Stimulated activated naive CD8-positive, alpha-beta T cell treated with anti-CD3 and anti-CD28 coated beads, Interleukin-15, amount 100 ng/mL, for 72 hours (primary cell): Measurements from ENCODE around the gene LCOR.
A peak's percentile ranks its signal among the peaks of the same experiment; 100 is the strongest.

ENCODE experiments used
- ATAC-seq: fragments of 150-1000 bp; cut with Tn5 transposase; 2 replicates; pipeline ENCODE4 v1.10.0; 2021; ENCODE audit warnings: mild to moderate bottlenecking, moderate library complexity
- DNase-seq, 2 donors: peaks; one replicate each; pipeline ENCODE4 v3.0.0; 2021 to 2022
- H3K27ac Mint-ChIP-seq, 2 donors: one replicate each; pipeline ENCODE4 v1.8.0; 2022; ENCODE audit warnings: mild to moderate bottlenecking in 2 of 2, mixed read lengths in 2 of 2, moderate library complexity in 2 of 2
- H3K27me3 Mint-ChIP-seq: one replicate; pipeline ENCODE4 v1.8.0; 2022; ENCODE audit warnings: mixed read lengths
- H3K4me1 Mint-ChIP-seq: one replicate; pipeline ENCODE4 v1.8.0; 2022; ENCODE audit warnings: mild to moderate bottlenecking, mixed read lengths
- H3K4me3 Mint-ChIP-seq, 2 donors: one replicate each; pipeline ENCODE4 v1.8.0; 2022; ENCODE audit warnings: mild to moderate bottlenecking in 2 of 2, mixed read lengths in 2 of 2, moderate library complexity in 1 of 2
- H3K9me3 Mint-ChIP-seq, 2 donors: one replicate each; pipeline ENCODE4 v1.8.0; 2022; ENCODE audit warnings: mixed read lengths in 2 of 2

LCOR gene

GRCh38 chr10:96856317-96856716 is 24.2 kb downstream of the LCOR start:
- peaks cover 56% of the 10 kb centered on the region for H3K4me1 Mint-ChIP-seq
- H3K4me3 Mint-ChIP-seq, result no peak overlapping the region
- H3K9me3 Mint-ChIP-seq, result no peaks in the 10 kb centered on the region
- no peaks in the 10 kb centered on the region for H3K27me3 Mint-ChIP-seq
- no peak for ATAC-seq
- DNase-seq, result no peak
- peak overlapping the region; percentile 17 to 65 for H3K27ac Mint-ChIP-seq

- H3K27ac Mint-ChIP-seq, result peak overlapping the region in 1 of 2 donors; percentile 54
- peak overlapping the region; percentile 15 to 25 for H3K4me3 Mint-ChIP-seq
- no peak for ATAC-seq
These were observed 25.4 kb downstream of the LCOR start for GRCh38 chr10:96857301-96858012.

GRCh38 chr10:96858038-96858705 is 26.1 kb downstream of the LCOR start:
- Mint-ChIP-seq H3K9me3 (no peaks in the 10 kb centered on the region), H3K27me3 (no peaks in the 10 kb centered on the region), H3K4me3 (peak overlapping the region; percentile 15 to 25), H3K4me1 (peaks cover 65% of the 10 kb centered on the region), H3K27ac (peak overlapping the region in 1 of 2 donors; percentile 54)
- DNase-seq, result no peak
- ATAC-seq, result peak; percentile 87

More at GRCh38 chr10:96857301-96858012, 25.4 kb downstream of the LCOR start:
- Mint-ChIP-seq H3K9me3 (no peaks in the 10 kb centered on the region), H3K4me1 (peaks cover 60% of the 10 kb centered on the region), H3K27me3 (no peaks in the 10 kb centered on the region)
- no peak for DNase-seq

- ATAC-seq (no peak), DNase-seq (no peak)
- no peak overlapping the region for H3K27ac Mint-ChIP-seq
- H3K4me1 Mint-ChIP-seq, result peaks cover 66% of the 10 kb centered on the region
- no peak overlapping the region for H3K4me3 Mint-ChIP-seq
- no peaks in the 10 kb centered on the region for H3K27me3 Mint-ChIP-seq
- H3K9me3 Mint-ChIP-seq, result no peaks in the 10 kb centered on the region
These were observed 26.6 kb downstream of the LCOR start for GRCh38 chr10:96858706-96859050.

- H3K27ac Mint-ChIP-seq, result no peak overlapping the region
- ATAC-seq, result no peak
These were observed 28.7 kb downstream of the LCOR start for GRCh38 chr10:96860631-96861277.

GRCh38 chr10:96863922-96864543 is 31.9 kb downstream of the LCOR start:
- Mint-ChIP-seq H3K4me1 (peaks cover 59% of the 10 kb centered on the region), H3K9me3 (no peaks in the 10 kb centered on the region), H3K4me3 (peak overlapping the region; percentile 61 to 70), H3K27me3 (no peaks in the 10 kb centered on the region), H3K27ac (peak overlapping the region; percentile 30 to 42)
- ATAC-seq (peak; percentile 94), DNase-seq (no peak)

More at GRCh38 chr10:96860631-96861277, 28.7 kb downstream of the LCOR start:
- DNase-seq, result no peak
- no peaks in the 10 kb centered on the region for H3K27me3 Mint-ChIP-seq
- H3K4me3 Mint-ChIP-seq, result no peak overlapping the region
- H3K9me3 Mint-ChIP-seq, result no peaks in the 10 kb centered on the region
- peaks cover 75% of the 10 kb centered on the region for H3K4me1 Mint-ChIP-seq

GRCh38 chr10:96873086-96873485 is 41.0 kb downstream of the LCOR start:
- DNase-seq, result no peak
- Mint-ChIP-seq H3K27ac (peak overlapping the region; percentile 90 to 92), H3K9me3 (no peaks in the 10 kb centered on the region), H3K4me1 (peaks cover 59% of the 10 kb centered on the region), H3K4me3 (peak overlapping the region; percentile 50 to 51), H3K27me3 (no peaks in the 10 kb centered on the region)
- ATAC-seq, result peak; percentile 40

GRCh38 chr10:96873756-96874467 is 41.8 kb downstream of the LCOR start:
- Mint-ChIP-seq H3K27me3 (no peaks in the 10 kb centered on the region), H3K4me3 (peak overlapping the region in 1 of 2 donors; percentile 43), H3K27ac (peak overlapping the region; percentile 90 to 92), H3K4me1 (peaks cover 58% of the 10 kb centered on the region), H3K9me3 (no peaks in the 10 kb centered on the region)
- no peak for DNase-seq
- no peak for ATAC-seq

- Mint-ChIP-seq H3K9me3 (no peaks in the 10 kb centered on the region), H3K27me3 (no peaks in the 10 kb centered on the region), H3K4me1 (peaks cover 64% of the 10 kb centered on the region), H3K4me3 (no peak overlapping the region), H3K27ac (no peak overlapping the region)
- DNase-seq (no peak), ATAC-seq (no peak)
These were observed 46.0 kb downstream of the LCOR start for GRCh38 chr10:96878057-96878456.

GRCh38 chr10:96880575-96880974 is 48.5 kb downstream of the LCOR start:
- Mint-ChIP-seq H3K4me3 (no peak overlapping the region), H3K27ac (no peak overlapping the region), H3K4me1 (peaks cover 46% of the 10 kb centered on the region), H3K9me3 (no peaks in the 10 kb centered on the region), H3K27me3 (no peaks in the 10 kb centered on the region)
- DNase-seq (no peak), ATAC-seq (no peak)

GRCh38 chr10:96889415-96890171 is 57.5 kb downstream of the LCOR start:
- Mint-ChIP-seq H3K27ac (no peak overlapping the region), H3K27me3 (no peaks in the 10 kb centered on the region), H3K4me3 (no peak overlapping the region), H3K4me1 (peaks cover 49% of the 10 kb centered on the region), H3K9me3 (peaks cover 19 to 21% of the 10 kb centered on the region in 2 donors)
- ATAC-seq (no peak), DNase-seq (no peak)

GRCh38 chr10:96890172-96890513 is 58.0 kb downstream of the LCOR start:
- no peak overlapping the region for H3K4me3 Mint-ChIP-seq
- H3K4me1 Mint-ChIP-seq, result peaks cover 53% of the 10 kb centered on the region
- H3K27ac Mint-ChIP-seq, result no peak overlapping the region
- H3K27me3 Mint-ChIP-seq, result no peaks in the 10 kb centered on the region
- DNase-seq (no peak), ATAC-seq (no peak)
- H3K9me3 Mint-ChIP-seq, result peaks cover 19 to 21% of the 10 kb centered on the region in 2 donors

GRCh38 chr10:96890580-96890979 is 58.5 kb downstream of the LCOR start:
- Mint-ChIP-seq H3K27me3 (no peaks in the 10 kb centered on the region), H3K27ac (no peak overlapping the region), H3K4me1 (peaks cover 58% of the 10 kb centered on the region), H3K9me3 (peaks cover 19 to 21% of the 10 kb centered on the region in 2 donors), H3K4me3 (no peak overlapping the region)
- DNase-seq (no peak), ATAC-seq (no peak)

GRCh38 chr10:96891840-96892239 is 59.7 kb downstream of the LCOR start:
- Mint-ChIP-seq H3K9me3 (peaks cover 19 to 21% of the 10 kb centered on the region in 2 donors), H3K27ac (peak overlapping the region in 1 of 2 donors; percentile 61), H3K4me1 (peaks cover 70% of the 10 kb centered on the region)

More at GRCh38 chr10:96891840-96892239, 59.7 kb downstream of the LCOR start:
- H3K4me3 Mint-ChIP-seq, result peak overlapping the region; percentile 16 to 41
- no peaks in the 10 kb centered on the region for H3K27me3 Mint-ChIP-seq
- DNase-seq (no peak), ATAC-seq (peak; percentile 89)
